SW480 (cell line): ENCODE measurements around the gene DGKH.

ENCODE experiments used
- DNase-seq: peaks from one replicate; pipeline ENCODE4 v3.0.0-alpha.2; 2016; ENCODE audit warnings: low spot score

Gene DGKH, protein sequence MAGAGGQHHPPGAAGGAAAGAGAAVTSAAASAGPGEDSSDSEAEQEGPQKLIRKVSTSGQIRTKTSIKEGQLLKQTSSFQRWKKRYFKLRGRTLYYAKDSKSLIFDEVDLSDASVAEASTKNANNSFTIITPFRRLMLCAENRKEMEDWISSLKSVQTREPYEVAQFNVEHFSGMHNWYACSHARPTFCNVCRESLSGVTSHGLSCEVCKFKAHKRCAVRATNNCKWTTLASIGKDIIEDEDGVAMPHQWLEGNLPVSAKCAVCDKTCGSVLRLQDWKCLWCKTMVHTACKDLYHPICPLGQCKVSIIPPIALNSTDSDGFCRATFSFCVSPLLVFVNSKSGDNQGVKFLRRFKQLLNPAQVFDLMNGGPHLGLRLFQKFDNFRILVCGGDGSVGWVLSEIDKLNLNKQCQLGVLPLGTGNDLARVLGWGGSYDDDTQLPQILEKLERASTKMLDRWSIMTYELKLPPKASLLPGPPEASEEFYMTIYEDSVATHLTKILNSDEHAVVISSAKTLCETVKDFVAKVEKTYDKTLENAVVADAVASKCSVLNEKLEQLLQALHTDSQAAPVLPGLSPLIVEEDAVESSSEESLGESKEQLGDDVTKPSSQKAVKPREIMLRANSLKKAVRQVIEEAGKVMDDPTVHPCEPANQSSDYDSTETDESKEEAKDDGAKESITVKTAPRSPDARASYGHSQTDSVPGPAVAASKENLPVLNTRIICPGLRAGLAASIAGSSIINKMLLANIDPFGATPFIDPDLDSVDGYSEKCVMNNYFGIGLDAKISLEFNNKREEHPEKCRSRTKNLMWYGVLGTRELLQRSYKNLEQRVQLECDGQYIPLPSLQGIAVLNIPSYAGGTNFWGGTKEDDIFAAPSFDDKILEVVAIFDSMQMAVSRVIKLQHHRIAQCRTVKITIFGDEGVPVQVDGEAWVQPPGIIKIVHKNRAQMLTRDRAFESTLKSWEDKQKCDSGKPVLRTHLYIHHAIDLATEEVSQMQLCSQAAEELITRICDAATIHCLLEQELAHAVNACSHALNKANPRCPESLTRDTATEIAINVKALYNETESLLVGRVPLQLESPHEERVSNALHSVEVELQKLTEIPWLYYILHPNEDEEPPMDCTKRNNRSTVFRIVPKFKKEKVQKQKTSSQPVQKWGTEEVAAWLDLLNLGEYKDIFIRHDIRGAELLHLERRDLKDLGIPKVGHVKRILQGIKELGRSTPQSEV

DNA sequence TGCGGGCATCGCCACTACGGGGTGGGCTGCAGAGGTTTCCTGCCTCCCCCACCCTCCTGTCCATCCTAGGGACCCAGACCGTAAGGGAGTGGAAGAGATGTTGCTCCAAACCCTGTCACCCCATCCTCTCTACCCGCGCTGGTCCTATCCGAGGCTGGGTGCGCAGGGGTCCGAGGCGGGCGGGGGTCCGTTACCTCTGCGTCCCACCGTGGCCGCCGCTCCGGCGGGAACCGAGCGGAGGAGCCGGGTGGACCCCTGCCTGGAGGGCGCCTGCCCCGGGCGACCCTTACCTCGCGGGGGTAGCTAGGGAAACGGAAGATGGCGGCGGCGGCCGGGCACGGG is at the start of gene DGKH:
Gene DGKH (plus strand): TSS at position 307 of the 342 bp plus-strand sequence. CDS start 126 bp downstream, outside the sequence.
- DNase-seq = no peak

DNA sequence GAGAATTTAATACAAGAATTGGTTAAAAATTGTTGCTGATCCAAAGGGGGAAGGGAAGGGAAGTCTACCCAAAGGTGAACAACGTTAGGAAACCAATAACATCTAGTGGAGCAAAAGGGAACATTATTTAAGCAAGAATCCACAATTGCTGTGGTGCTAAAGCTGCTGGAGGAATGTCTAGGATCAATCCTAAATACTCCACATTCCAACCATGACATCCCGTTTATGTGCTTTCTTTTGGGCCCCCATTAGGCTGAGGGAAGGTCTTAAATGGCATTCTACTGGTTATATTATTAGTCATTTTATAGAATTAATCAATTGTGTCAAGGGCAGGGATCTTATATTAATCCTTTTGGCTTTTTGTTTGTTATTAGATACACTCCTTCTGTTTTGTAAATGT is 47.6 kb upstream of the DGKH start:
- no peak for DNase-seq

DNA sequence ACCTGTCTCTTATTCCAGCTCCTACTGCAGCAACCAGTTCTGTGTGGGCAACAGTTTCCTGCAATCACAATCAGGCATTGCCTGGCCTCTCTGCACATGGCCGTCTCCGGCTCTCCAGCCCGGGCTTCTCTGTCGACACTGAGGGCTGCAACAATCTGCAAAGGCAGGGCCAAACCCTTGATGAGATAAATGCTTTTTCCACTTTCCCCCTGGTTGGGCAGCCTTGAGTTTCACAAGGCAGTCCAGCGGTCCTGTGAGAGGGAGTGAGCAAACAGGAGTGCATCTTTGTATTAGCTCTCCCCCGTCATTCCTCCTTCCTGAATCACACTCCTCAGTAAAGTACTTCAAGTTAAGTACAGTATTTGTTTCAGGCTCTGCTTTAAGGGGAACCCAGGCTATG is 46.9 kb upstream of the DGKH start:
- no peak for DNase-seq

DNA sequence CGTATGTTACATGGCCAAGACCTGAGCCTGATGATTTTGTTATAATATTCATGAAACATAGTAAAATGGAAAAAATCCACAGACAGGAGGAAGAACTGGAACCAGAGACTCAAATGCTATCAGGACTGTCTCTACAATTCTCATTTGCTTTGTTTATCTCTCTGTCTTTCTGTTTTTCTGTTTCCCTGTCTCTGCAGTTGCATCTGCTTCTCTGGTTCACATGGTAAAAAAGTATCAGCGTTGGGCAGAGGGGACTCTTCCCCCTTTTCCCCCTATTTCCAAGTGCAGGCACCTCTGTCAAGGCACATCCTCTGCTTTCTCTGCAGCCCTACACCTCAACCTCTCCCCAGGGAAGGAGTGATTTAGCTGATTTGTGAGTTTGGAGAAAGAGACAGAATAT is 46.4 kb upstream of the DGKH start:
- DNase-seq = no peak

DNA sequence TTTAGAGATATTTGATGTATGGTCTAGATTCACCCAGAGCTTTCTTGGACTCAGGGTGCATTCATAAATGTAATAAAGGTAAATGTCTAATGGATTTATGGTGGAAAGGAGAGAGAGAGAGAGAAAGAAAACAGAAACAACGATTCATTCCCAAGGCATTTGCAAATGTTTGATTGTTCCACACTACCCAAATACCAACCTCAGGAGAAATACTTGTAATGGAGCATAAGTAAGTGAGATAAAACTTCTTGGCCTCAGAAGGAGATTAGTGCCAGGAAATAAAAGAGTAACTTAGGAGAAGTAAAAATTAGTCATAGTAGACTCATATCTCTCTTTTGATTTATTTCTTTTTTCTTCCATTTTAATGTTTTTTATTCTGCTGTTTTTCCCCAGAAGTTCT is 40.6 kb upstream of the DGKH start:
- DNase-seq = no peak

DNA sequence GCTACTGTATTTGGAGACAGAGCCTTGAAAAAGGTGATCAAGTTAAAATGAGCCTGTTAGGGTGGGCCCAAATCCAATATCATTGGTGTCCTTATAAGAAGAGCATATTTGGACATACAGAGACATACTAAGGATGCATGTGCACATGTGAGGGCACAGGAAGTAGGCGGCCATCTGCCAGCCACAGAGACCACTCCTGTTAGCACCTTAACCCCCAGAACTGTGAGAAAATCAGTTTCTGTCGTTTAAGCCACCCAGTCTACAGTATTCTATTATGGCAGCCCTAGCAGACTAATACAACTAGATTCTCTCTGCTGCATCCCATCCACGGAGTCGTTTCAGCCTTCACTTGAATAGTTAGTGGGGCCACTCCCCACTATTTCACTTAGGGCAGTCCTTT is 39.4 kb upstream of the DGKH start:
- no peak for DNase-seq

DNA sequence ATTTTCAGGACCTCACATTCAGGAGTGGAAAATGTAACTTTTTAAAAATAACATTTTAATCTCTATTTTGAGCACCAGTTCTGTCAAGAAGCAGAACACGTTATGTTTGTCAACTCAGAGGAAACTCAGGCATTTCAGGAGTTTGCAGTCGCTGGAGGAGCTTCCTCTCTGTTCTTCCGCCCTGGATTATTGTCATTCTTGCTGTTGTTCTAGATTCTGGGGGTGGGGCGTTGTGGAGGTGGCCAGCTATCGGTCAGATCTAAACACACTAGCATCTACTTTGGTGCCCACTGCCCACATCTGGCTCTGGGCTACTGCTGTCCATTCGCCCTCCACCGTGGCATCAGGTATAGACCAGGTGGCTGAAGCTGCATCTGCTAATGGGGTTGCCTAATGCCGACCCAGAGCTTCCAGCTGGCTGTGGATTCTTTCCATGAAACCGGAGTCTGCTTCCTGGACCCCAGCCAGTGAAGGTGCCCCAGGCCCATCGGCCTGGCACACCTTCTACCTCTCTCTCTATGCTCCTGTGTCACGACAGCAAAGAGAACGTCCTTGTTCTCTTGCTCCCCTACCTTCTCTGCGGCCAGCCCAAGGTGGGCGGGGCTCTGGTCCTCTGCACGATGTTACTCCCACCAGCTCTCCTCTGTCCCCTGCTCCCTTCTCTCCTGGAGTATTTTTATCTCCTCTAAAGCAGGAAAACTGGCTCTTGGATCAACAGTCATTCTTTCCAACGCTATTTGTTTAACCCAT is 36.7 kb upstream of the DGKH start:
- DNase-seq = no peak

DNA sequence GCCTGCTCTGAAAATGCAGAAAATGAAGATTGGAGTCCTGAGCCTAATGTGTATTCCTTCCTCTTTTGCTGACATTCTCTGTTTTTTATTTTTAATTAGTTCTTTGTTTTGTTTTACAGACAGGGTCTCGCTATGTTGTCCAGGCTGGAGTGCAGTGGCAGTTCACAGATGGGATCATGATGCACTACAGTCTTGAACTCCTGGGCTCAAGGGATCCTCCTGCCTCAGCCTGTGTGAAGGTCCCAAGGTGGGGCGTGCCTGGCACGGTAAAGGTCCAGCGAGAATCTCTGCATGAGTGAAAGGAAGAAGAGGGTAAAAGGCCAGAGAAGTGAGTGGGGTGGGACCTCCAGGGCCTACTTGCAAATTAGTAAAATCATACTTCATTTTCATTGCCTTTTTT is 34.3 kb upstream of the DGKH start:
- no peak for DNase-seq

DNA sequence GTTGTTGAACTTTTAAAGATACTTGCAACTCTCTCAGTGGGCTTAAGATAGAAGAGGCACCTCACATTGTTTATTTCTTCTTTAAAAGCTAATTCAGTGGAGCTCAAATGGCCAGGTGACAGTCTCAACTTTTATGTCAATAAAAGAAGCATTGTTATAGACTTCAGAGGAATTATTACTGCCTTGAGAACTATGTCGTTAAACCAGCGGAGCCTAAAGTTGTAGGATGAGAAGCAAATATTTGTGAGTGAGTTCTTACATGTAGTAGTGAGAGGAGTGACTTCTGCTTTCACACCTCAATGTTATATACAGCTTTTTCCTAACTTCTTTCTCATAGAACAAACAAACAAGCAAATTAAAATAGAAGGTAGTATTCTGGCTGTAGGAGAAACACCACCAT is 31.2 kb upstream of the DGKH start:
- DNase-seq = no peak

DNA sequence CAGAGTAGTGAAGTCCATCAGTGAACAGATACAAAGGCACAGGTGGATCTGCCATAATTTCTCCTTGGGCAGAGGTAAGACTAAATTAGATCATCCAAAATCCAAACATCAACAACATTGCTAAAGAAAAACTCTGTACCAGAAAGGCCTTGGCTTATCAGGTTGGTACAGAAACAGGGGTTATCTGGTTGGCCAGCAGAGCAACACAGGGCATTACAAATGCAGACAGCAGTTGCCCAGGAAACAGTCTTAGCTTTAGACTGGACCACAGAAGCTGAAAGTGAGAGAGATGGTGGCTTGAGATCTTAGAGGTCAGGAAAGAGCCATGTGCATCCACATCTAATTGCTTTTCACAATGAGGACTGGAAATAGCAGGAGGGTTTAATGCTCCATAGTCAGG is 26.6 kb upstream of the DGKH start:
- DNase-seq = no peak

DNA sequence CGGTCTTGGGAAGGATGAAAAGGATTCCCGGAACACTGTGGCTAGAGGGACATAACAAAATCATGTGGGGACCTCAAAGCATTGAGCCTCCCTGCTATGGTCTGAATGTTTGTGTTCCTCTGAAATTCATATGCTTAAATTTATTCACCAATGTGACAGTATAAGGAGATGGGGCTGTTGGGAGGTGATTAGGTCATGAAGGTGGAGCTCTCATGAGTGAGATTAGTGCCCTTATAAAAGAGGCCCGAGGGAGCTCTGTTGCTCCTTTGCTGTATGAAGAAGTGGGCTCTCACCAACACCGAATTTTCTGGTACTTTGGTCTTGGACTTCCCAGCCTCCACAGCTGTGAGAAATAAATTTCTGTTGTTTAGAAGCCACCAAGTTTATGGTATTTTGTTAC is 26.1 kb upstream of the DGKH start:
- DNase-seq = no peak

DNA sequence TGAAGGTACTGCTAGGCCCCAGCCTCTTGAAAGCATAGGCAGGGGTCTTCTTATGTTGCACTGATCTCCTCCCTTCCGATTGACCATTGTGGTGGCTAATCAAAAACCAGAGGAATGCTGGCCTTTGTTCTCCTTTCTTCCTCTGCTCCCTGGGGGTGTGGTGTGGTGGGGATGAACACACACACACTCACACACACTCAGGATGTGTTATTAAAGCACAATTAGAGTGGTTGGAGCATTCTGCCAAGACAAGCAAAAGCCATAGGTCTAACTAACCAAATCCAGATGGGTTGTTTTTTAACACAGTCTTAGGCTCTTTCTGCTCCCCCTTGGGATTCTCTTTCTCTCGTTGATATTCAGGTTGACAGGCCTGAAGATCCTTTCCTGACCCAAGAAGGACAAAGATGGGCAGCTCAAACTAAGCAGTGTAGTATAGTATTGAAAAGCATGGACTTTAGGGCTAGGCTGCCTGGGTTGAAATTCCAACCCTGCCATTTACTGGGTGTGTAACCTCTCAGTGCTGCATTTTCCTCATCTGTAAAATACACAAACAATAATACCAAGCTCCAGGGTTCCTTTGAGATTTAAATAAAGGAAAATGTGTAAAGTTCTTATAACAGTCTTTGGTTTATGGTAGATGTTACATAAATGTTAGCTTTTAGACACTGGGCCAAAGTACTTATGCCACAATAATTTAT is 25.5 kb upstream of the DGKH start:
- no peak for DNase-seq

DNA sequence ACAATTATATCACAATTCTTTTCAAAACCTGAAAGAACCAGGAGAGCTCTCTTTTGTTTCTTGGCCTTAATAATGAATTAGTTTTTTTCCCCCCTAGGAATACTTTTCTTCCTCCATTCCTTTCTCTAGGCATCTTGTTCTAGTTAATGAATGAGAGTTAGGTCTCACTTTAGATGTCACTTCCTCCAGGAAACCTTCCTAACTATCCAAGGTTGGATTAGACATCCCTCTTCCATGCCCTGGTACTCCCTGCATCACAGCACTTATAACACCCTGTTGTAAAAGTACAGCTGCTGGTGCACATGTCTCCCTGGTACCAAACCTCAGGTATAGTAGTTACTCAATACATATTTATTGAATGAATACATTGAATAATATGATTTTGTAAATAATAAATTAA is 21.2 kb upstream of the DGKH start:
- no peak for DNase-seq

DNA sequence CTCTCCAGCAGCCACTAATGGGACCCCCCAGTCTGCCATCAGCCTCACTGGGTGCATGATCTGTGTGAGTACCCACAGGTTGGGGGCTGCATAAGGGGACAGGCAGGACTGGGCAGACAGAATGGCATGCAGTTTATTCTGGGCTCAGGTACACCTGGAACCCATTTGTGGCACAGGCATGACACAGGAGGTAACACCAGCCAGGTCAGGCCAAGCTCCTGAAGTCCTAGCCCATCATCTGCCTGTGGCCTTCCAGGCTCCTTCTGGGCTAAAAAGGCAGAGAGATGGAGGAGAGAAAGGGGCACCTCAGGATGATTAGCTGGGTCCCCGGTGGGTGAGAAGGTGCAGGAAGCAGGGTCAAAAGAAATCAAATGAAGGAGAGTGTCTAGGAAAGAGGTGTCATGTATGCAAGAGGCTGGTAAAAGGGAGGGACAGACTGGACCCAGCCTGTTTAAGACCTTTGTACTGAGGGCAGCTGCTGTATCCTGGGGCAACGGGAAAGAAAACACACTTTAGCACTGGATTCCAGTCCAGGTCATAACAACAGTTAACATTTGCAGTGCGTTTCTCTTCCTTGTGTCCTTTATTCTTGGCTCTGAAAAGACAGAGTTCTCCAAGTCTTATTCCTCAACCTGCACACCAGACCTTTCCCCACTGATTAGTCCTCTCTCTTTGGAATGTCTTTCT is 20.2 kb upstream of the DGKH start:
- DNase-seq = peak; percentile 33

DNA sequence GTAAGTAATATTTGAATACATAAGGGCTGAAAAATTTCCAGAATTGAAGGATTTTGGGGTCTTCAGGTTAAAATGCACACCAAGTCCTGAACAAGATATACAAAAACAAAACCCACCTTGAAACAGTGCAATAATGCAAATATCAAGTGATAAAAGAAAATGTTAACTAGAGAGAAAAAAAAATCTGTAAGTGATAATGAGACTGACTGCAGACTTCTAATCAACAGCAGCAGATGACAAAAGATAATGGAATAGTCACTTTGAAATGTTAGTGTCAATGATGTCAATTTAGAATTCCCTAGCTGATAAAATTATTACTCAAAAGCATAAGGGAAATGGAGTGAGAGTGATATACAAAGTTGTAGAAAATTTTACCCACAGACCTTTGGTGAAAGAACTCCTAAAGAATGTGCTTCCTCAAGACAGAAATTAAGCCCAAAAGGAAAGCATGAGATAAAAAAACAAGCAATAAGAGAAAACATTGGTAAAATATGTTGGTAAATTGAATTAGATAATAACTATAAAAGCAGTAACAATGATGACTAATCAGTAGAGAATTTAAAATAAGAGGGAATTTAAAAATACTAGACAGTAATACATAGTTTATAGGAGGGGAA is 12.4 kb upstream of the DGKH start:
- DNase-seq = no peak

DNA sequence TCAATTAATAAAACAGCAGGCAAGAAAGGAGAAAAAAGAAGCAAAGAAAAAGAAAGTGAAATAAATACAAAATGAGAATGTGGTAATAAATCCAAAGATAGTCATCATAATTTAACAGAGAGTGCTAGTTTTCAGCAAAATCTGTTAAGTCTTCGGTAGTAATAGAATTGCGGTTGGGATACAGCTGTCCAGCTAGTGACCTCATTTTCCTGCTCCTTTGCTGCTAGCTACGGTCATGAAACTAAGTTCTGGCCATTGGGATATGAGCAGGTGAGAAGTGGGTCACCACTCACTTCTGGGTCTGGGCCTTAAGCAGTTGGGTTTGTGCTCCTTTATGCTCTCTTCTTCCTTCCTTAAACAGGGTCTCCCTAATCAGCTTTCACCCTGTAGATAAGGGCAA is 11.7 kb upstream of the DGKH start:
- no peak for DNase-seq

DNA sequence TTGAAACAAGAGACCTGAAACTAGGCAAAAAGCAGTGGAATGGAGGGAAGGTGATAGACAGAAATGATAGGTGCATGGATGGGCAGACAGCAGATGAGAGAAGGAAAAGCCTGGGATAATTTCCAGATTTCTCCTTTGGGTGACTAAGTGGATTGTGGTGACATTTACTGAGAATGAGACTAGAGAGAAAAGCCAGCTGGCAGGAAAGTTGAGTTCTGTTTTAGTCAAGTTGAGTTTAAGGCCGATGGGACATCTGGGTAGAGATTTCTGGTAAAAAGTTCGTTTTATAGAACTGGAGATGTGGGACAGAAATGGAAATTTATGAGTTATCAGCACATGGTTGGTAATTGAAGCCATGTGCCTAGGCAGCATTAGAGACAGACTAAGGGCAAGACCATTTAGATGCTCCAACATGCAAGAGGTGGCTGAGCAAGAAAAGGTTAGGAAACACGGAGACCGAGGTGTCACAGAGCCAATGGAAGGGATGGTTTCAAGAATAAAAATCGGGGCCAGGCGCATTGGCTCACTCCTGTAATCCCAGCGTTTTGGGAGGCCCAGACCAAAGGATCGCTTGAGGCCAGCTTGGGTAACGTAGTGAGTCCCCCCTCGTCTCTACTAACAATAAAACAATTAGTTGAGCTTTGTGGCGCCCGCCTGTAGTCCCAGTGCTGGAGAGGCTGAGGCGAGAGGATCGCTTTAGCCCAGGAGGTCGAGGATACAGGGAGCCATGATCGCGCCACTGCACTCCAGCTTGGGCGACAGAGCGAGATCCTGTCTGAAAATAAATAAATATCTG is 9.6 kb upstream of the DGKH start:
- no peak for DNase-seq

DNA sequence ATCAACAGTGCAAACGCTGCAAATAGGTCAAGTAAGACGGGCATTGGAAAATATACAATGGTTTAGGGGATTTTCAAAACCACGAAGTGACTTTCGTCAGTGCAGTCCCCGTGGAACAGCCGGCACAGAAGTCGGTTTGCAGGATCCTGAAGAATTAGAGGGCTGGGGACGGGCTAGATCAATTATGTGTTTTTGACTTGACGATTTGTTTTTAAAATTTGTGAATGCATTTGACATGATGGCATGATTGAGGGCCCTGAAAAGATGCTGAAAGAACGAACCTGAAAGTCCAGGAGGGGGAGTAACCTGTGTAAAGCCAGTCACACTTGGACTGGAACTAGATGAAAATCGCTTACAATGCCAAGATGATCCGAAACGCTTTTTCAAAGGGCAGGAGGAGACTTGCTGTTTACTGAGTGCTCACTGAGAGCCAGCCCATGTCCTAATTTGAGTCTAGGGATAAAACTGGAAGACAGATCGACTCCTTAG is 8.9 kb upstream of the DGKH start:
- DNase-seq = no peak
